HepG2 (cell line): ENCODE data around the gene ZCCHC24.

Experiments used
- CTCF ChIP-seq: sonication (generic); formaldehyde crosslinking; IDR thresholded peaks from 2 replicates; pipeline ENCODE4 v1.5.0; 2020; ENCODE audit warnings: mild to moderate bottlenecking, missing genetic modification reagents, moderate library complexity
- JUNB ChIP-seq: sonication (generic); formaldehyde crosslinking; IDR thresholded peaks from 2 replicates; pipeline ENCODE4 v1.8.0; 2022; ENCODE audit warnings: missing genetic modification reagents, mild to moderate bottlenecking, borderline replicate concordance
- NCOR1 ChIP-seq: fragments of 200-600 bp; sonication (generic); IDR thresholded peaks from 2 replicates; pipeline ENCODE4 v1.7.0; 2017; ENCODE audit warnings: antibody characterized with exemption, low read length, borderline replicate concordance
- PAX8 ChIP-seq: sonication (generic); formaldehyde crosslinking; IDR thresholded peaks from 2 replicates; pipeline ENCODE4 v1.8.0; 2022; ENCODE audit warnings: mild to moderate bottlenecking, missing genetic modification reagents, borderline replicate concordance
- POLR2A ChIP-seq, 2 experiments: IDR thresholded peaks; 2 replicates each; pipeline ENCODE4 v1.6.1; 2011; ENCODE audit warnings: low read depth in 2 of 2, low read length in 2 of 2, mild to moderate bottlenecking in 1 of 2, moderate library complexity in 1 of 2; ENCODE audit not compliant: insufficient read depth in 1 of 2
- ZSCAN9 ChIP-seq: IDR thresholded peaks from 2 replicates; pipeline ENCODE4 v1.6.1; 2016; ENCODE audit warnings: borderline replicate concordance
- TF ChIP-seq, protein P1 (sequence below): sonication (generic); formaldehyde crosslinking; IDR thresholded peaks from 2 replicates; pipeline ENCODE4 v1.8.1; 2023; ENCODE audit warnings: missing genetic modification reagents, inconsistent platforms, borderline replicate concordance

DNA sequence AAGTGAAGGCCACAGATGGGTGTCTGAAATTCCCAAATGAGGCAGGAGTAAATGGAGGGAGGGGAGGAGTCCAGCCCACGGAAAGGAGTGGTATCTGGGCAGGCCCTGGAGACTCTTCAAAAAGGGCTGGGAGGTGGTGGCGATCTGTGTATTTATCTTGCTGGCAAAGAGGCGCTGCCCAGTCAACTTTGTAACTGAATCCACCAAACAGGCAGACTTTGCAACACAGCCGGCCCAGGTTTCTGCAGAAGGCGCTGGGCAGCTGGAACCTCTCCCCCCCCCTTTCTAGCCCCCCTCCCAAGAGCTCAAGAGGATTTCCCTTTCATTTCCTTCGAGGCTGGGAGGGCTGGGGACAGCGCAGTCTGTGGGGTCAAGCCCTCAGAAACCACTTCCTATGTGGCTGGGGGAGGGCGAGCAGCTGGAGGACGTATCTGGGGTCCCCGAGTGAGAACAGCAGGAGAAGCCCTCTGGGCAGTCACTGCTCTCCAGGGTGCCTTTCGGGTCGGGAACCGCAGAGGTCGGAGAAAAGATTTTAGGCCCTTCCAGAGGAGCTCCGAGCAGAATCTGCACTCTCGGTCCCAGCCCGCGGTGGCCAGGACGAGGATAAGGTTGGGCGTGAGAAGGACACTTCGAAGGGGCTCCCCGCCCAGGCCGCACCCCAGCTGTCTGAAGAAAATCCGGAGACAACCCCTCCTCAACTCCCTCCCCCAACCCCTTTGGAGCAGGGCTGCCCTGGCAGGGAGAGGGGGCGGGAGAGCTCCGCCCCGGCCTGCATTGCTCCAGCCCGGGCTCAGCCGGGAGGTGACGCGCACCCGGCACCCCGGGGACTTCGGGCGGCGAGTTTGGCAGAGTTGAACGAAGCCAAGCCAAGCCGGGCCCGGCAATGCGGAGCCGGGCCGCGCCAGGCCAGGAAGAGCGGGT lies 965 bp downstream of the ZCCHC24 start:
- TF ChIP-seq CTCF (no peak), POLR2A (IDR thresholded peaks at IDR 0.05; ENCODE audit: insufficient read depth in 1 of 2, low read depth in 2 of 2, low read length in 2 of 2) (no peak), NCOR1 (no peak), ZSCAN9 (CRISPR knock-in tag) (no peak), PAX8 (CRISPR knock-in tag) (no peak), JUNB (CRISPR knock-in tag) (no peak)
- TF ChIP-seq, protein P1, sequence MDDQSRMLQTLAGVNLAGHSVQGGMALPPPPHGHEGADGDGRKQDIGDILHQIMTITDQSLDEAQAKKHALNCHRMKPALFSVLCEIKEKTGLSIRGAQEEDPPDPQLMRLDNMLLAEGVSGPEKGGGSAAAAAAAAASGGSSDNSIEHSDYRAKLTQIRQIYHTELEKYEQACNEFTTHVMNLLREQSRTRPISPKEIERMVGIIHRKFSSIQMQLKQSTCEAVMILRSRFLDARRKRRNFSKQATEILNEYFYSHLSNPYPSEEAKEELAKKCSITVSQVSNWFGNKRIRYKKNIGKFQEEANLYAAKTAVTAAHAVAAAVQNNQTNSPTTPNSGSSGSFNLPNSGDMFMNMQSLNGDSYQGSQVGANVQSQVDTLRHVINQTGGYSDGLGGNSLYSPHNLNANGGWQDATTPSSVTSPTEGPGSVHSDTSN (CRISPR knock-in tag) = no peak
